Activated T-cell treated with anti-CD3 and anti-CD28 coated beads for 4 hours (primary cell): ENCODE measurements around the gene TEX2.

Source experiments
- DNase-seq: peaks from one replicate; pipeline ENCODE4 v3.0.0-alpha.2; 2020

The TEX2 gene

DNA sequence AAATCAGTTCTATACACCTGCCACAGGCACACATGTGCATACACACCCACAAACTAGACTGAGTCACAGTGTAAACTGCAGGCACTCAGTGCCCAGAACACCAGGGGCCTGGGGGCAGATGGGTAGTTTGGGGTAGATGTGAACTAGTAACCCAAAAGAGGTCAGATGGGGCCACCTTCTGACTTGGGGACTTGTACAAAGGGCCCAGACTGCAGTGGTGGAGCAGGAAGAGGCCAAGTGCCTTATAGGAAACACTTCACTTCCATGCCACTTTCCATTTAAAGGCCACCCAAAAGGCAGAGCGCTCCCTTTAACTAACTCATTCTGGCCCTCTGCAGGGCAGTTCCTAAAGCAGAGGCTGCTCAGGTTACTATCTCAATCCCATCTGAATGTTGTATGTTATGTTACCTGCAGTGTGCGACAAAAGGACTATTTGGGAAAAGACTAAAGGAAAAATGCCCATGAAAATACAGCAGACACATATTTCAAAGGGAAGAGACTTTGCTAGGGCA, 105.3 kb downstream of the TEX2 start:
- no peak for DNase-seq

DNA sequence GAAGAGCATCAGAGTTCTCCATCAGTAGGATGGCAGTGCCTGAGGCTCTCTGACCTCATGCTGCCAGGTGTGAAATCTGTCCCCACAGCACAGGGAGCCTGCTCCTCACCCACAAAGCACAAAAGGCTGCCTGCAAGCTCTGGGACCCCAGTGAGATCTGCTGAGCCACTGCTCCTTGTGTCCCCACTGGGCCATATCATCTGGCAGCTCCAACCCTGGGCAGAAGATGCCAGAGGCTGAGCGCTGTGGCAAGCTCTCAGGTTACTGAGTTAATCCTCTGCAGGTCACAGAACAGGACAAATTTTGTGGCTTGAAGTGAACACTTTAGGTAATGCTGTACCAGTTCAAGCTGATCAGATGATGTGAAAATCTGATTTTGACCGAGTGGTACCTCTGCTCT, 106.4 kb downstream of the TEX2 start:
- no peak for DNase-seq

DNA sequence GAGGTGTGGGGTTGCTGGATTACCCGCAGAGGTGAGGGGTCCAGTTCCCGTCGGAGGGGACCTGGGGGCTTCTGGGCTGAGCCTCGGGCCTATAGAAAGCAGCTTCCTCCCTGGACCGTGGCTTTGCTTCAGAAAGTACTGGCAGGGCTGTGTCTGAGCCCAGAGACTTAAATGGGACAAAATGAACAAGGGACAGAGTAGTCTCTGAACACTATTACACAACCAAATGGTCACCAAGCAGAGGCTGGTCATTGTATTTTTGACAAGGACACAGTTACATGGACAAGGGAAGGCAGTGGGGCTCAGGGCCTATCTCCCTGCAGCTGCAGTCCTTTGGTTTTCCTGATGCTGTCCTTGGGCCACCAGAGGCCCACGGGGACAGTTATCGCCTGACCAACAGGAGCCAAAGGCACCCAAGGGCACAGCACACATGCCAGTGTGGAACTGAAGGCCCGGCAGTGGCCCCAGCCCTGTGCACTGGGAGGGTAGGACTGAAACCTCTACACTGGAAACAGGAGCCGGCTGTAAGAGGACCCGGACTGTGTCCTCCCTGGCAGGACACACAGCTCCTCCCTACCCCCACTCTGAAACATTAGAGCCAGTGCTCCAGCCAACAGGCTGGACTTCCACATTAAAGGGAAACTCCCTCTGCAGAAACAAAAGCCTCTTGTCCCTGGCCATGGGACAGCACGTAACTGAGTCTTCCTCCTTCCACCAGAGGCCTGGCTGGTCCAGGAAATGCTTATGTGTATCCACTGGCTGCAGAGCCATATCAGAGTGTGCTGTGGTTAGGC, 107.1 kb downstream of the TEX2 start:
- DNase-seq: no peak

DNA sequence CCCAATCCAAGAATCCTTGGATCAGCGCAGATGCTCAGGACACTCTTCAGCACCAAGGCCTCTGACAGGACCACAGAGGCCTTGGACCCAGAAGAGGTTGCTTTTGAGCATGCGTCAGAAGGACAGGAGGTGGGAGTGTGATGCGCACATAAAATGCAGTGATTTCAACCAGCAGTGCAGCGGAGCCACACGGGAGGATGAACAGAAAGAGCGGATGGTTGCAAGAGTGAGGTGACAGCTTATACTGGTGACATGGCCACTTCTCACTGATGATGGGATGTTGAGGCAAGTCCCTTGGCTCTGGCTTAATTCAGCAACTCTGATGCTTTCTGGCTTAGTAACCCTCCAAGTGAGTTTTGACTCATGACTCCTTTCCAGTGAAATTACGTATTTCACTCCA, 107.9 kb downstream of the TEX2 start:
- no peak for DNase-seq

DNA sequence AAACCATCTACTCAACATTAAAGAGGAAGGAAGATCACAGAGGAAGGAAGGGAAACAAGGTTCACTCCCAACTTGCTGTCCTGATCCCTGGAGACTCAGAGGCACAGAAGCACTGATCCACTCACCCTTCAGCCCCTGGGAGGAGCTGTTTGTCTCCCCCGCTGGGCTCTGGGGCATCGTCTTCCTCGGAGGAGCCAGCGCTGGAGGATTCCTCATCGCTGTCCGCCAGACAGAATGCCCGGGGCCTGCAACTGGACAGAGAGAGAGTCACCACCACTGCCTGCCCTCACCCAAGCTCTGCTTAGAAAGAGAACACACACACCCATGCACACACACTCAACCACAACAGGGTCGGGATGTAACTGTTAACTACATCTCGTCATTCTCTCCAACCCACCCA, 108.3 kb downstream of the TEX2 start:
- no peak for DNase-seq

DNA sequence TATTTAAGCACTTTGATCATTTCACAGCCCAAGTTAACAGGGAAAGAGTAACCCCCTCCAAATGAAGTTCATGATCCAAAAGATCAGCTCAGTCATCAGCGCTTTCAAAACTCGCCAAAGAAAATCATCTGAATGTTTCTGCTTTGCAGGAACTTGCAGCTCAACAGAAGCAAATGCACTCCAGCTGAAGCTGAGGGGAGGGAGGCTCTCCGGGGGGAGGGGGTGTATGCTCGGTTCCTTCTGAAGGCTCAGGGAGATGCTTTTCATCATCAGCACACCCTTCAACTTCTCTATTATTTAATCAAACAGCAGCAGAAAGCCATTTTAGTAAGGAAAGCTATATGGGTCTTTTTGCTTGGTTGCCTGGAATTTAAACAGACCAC, 108.8 kb downstream of the TEX2 start:
- DNase-seq: no peak

DNA sequence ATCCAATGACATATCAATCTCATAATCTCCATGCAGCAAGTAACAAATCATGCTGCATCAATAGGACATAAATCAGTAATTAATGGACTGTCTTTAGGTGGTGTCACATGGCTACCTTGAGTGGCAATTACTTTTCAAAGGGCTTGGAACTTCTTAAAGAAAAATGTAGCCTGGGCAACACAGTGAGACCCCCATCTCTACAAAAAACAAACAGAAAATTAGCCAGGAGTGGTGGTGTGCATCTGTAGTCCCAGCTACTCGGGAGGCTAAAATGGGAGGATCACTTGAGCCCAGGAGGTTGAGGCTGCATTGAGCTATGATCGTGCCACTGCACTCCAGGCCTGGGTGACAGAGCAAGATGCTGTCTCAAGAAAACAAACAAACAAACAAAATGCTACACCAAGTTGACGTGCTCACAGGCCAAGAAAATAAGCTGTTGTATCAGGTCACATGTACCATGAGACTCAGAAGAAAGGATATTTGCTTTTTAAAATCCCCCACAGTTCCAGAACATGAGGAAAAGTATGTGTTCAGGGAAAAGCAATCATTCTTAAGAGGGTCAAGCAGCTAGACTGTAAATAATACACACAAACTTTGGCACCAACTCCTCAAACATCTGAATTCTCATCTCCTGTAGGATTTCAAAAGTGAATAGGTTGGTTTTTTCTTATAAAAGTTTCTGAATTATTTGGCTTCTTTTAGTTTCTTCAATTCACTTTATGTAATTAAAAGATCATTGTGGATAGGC, 109.3 kb downstream of the TEX2 start:
- no peak for DNase-seq

DNA sequence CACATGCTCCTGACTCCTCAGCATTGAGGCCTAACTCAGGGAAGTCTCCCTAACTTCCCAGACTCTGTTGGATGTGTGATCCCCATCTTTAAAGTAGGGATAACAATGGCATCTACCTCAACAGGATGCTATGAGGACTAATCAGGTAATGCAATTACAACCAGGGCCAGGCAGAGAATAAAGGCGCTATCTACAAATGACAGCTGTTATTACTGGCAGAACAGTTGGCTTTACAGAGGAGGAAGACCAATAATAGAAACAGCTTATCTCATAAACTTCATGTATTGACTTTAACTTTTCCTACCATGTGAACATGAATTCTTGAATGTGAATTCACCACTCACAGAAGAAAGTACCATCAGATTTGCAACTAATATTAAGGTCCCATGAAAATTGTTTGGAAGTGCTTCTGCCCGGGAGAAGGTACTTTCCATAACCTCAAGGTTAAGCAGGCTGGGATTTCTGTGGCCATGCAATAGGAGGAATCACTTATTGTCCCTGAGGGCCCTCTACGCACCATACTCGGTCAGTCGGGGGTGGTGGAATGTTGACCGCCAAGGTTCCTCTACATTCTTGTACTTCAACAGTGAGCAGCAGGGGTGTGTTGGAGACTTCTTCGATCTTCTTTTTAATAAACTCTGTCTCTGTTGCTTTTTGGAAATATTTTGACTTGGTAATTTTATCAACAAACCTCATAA, 110.5 kb downstream of the TEX2 start:
- DNase-seq: no peak

DNA sequence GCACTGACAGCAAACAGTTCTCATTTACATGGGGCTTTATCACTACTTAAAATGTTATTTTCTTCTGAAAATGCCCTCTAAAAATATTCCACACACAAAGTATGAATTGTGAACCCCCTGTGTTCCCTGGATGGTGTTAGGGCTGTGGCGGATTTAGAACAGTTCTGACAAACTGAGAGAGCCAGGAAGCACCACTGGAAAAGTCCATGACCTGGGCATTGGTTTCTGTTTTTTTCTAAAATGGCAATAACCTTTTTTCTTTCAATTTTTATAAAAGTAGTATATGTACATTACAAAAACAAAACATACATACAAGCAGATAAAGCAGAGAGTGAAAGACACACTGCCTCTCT, 112.1 kb downstream of the TEX2 start:
- no peak for DNase-seq

DNA sequence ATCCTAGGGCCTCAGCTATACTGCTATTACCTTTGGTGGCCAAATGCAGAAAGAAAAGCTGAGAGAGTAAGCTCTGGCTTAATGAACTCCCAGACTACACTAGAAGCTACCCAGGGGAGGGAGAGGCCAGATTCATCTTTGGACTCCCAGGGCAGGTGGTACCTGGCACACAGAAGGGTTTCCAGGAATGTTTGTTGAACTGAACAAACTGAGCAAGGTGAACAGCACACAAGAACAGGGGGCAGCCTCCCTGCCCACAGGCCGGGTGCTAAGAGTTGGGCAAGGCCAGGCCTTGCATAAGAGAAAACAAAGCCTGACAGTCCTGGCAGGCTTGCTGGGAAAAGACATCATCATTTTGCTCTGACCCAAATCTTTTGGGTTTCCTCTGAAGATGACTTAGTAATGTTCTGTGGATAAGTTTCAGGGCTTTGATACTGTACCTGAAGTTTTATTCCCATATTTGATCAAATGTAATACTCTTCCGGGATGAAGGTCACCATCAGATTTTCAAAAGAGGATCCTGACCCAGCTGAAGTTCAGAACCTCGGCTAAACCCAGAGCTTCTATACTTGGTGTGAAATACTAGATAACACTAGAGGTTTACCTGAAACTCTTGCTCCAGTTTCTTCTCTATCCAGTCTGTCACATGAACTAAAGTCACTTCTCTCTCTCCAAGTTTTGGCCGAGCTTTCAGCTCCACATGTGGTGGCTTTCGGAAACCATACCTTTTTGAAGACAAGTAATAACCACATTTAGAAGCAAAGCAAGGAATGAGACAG, 112.6 kb downstream of the TEX2 start:
- DNase-seq: no peak

DNA sequence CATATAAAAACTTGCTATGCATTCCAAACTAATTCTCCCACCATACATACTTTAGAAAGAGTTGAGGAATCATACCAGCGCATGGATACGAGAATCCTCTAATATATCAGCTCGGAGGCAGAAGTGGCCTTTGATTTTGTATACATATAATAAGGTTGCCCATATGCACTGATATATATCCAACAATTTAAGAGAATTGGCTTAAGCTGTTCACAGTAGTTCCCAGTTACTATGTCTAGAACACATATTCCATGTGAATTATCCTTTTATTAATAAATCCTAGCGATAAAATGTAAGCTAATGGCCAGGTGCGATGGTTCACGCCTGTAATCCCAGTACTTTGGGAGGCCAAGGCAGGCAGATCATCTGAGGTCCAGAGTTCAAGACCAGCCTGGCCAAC, 113.9 kb downstream of the TEX2 start:
- DNase-seq: no peak

DNA sequence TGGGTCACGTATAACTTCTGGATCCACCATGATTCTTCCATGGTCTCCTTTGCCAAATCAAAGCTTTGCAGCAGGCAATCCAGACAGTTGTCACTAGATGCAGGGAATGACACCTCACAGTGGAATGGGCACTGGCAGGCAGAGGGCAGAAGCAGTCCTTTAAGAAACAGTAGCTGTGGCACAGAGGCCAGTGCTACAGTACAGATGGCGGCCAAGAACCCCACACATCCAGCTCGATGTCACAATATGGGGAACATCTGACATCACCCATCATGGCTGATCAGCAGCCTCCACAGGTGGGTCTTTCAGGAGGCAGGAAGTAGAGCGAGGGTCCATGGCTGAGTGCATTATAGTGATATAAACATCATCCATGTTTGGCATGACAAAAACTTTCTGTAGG, 114.4 kb downstream of the TEX2 start:
- no peak for DNase-seq

DNA sequence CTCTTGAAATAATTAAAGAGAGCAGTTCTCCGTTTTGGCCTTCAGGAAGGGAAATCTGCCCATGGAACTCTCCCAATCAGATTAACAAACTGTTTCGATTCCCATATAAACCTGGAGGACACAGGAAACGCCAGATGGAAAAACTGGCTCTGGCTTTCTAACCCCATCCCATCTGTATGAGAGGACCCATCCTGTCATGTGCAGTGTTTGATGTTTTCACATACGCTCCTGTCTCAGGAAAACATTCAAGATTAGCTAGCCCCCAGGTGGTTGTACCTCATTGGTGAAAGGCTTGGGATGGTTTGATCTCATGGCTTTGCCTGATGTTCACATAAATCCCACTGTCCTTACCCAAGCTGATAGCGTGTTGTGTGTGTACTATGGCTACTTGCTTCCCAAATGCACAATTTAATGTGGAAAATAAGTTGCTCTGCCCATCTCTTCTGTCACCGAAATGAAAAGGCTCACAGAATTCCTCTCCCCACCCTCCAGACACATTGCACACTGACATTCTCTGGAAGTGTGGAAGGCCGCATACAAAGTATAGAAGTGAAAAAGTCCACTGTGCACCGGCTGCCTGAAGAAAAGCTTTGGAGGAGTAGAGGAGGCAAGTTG, 114.9 kb downstream of the TEX2 start:
- DNase-seq: no peak

DNA sequence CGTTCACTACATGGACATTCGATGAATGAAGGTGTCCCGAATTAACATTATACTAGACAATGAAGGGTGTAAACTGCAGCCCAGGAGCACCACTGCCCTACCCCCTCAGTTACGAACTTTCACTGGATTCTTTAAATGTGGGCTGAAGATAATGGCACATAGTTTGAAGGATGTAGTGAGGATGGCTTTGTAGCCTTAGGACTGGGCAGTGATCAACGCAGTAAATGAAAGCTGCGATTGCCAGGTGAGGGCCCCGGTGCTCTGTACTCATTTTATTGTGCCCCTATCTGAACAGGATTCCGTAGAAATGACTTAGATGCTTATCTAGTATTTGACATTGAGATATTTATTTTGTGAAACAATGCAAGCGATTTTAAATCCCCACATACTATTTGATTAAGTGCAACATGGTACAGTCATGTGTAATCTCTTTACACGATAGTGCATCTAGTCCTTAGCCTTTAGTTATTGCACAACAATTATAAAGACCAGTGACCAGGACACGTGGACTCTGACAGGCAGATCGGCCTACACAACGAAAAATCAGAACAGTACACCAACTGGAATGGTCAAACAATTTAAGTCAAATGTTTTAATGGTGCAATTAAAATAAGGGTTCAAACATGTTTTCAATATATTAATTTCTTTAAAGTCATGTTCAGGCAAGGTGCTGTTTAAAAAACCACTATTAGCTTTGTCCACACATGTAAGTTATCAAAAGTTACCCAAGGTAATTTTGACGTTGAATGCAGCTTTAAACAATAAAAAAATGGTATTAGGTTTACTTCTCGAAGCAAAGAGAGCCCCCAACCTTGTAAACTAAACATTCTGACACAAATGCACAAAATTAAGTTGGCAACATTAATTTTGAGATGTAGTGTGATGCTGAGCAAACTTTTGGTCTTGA, 115.7 kb downstream of the TEX2 start:
- no peak for DNase-seq

DNA sequence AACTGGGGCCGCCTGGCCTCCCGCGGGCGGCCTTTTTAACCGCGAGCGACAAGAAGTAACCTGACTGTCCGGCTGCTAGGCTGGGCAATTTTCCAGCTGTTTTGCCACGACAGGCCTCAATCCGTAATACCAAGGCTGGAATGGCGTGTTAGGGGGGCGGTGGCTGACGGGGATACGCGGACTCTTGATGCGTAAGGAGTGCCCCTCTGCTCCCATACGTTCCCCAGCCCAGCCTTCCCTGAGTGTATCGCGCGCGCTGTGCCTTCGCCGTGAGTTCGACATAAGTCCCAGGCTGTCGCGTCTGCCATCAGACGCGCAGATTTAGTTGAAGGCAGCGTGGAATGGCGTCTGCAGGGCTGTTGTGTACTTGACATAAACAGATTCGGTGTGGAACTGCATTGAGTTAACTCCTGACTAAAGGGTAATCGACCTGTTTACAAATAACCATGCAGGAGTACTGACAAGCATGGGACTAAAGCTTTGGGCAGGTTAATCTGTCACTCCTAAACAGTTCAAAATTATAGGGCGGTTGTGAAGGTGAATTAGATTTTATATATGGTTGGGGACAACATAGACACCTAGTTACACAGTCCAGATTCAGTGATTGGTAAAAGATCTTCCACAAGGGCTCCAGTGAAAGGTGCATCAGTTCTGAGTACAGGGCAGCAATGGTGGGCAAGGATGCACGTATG, 116.5 kb downstream of the TEX2 start:
- DNase-seq: peak; percentile 34

DNA sequence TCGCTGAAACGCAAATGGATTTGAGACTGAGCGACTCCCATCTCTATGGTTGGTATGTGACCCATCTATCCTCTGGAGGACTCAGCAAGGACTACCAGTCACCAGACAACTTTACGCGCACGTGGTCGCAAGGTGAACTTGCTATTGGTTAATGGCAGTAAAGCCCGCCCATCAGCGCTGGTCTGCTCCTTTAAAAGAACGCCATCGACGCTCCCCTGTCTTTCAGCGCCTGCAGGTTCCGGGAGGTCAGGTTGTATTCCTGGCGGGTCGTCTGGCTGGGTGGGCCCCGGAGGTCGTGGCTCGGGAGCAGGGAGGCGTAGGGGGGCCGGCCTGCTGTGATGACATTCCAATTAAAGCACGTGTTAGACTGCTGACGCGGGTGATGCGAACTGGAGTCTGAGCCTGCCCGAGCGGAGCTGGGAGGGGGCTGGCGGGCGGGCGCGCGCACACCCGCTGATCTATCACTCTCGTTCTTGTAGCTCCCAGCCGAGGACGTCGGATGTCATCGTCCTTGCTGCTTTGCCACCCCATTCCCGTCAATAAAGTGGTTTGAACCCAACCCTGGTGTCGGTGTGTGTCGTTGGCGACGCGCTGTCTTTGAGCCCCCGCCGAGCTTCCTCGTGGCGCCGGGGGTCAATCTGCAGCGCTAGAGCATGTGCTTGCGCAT, 117.2 kb downstream of the TEX2 start:
- DNase-seq: peak; percentile 91

DNA sequence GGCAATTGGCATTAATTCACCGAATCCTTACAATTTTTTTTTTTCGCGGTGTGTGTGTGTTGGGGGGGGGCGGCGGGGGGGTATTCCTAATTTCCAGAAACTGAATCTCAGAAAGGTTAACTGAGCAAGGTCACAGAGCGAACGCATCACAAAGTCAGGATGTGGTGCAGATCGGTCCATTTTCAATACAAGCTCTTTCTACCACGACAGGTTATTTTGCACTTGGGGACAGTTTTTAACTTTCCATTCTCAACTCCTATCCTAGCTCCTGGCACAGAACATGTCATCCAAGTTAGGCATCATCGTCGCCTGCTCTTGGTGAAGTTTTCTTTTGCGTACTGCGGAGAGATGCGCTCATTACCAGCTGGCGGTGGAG, 117.7 kb downstream of the TEX2 start:
- DNase-seq: no peak

DNA sequence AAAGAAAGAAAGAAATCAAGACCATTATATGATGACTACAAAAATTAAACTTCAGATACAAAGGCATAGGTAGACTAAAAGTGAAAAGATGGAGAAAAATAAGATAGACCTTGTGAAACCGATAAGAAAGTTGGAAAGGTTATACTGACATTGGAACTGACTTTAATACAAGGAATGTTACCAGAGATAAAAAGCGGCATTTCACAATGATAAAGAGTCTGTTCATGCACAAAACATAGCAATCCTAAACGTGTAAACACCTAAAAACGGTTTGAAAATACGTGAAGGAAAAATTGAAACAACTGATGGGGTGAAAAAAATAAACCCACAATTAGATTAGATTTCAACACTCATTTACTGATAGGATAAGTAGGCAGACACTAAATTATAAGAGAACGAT, 123.5 kb downstream of the TEX2 start:
- no peak for DNase-seq

DNA sequence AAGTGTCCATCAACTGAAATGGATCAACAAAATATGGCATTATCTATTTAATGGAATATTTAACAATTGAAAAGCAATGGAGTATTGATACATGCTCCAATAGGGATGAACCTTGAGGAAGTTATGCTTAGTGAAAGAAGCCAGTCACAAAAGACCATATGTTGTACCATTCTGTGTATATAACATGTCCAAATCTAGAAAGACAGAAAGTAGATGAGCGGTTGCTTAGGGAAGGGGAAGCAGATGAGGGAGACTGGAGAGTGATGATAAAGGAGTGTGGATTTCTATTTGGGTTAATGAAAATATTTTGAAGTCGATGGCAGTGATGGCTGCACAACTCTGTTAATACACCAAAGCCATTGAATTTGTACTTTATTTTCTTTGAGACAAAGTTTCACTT, 124.6 kb downstream of the TEX2 start:
- DNase-seq: no peak

DNA sequence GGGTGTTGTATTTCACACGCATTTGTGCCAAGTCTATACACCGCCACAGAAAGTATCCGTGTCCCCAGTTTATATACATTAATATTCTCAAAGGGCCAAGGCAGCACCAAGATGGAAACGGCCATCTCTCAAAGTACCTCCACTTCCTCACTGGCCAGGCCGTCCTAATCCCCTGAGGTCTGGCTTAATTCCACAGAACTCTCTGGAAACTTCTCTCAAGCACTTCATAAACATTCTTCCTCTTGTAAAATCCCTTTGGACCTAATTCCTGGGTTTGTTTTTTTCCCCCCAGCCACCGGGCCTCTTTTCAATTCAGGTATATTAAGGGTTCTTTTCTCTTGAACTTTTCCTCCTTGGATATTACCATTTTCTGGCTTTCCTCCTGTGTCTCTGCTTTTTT, 128.1 kb downstream of the TEX2 start:
- no peak for DNase-seq
